ENCODE measurements around the gene DCLRE1B.
"Not testable (repeated sequence)": the region's sequence is repeated elsewhere in the genome, so short reads cannot be mapped to it uniquely, and the experiment has no call there.

DCLRE1B gene

DNA sequence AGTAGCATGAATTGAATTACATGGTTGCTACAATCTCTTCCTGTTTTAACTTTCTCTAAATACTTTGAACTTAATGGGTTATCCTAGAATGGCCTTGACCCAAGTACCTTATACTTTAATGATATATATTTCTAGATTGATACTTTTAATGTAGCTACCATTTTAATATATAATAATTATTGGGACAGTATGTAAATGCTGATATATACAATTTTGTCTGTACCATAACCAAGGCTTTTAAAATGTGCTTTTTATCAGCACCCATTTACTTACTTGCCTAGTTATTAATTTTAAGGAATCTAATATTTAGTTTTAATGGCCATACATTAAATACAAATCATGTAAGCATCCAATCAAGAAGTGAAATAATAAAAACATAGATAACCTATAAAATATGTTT lies 37.4 kb downstream of the DCLRE1B start:
- Mint-ChIP-seq H3K27me3 (ENCODE audit: low read depth) (no peaks in the 10 kb centered on the region), H3K36me3 (ENCODE audit: low read depth) (peaks cover 41% of the 10 kb centered on the region), H3K4me3 (no peak overlapping the region), H3K9me3 (peaks cover 3% of the 10 kb centered on the region), H3K27ac (no peak overlapping the region), H3K4me1 (ENCODE audit: low read depth) (peaks cover 55% of the 10 kb centered on the region)

DNA sequence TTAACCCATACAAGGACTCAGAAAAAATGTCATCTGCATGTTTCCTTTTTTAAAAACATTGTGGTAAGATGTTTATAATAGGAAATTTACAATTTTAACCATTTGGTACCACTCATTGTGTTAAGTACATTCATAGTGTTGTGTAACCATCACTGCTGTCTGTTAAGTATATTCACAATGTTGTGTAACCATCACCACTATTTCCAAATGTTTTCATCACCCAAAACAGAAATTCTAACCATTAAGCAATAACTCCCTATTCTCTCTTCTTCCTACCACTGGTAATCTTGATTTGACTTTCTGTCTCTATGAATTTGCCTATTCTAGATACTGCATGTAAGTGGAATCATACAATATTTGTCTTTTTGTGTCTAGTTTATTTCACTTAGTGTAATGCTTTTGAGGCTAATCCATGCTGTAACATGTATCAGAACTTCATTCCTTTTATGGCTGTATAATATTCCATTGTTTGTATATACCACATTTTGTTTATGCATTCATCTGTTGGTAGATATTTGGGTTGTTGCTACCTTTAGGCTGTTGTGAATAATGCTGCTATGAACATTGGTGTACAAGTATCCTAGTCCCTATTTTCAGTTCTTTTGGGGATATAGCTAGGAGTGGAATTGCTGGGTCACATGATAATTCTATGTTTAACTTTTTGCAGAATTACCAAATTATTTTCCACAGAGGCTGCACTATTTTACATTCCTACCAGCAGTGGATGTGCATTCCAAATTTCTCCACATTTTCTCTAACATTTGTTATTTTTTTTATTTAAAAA lies 38.1 kb downstream of the DCLRE1B start:
- Mint-ChIP-seq H3K4me3 (no peak overlapping the region), H3K27me3 (ENCODE audit: low read depth) (no peaks in the 10 kb centered on the region), H3K4me1 (ENCODE audit: low read depth) (peaks cover 57% of the 10 kb centered on the region), H3K27ac (no peak overlapping the region), H3K9me3 (peaks cover 3% of the 10 kb centered on the region), H3K36me3 (ENCODE audit: low read depth) (peaks cover 39% of the 10 kb centered on the region)

DNA sequence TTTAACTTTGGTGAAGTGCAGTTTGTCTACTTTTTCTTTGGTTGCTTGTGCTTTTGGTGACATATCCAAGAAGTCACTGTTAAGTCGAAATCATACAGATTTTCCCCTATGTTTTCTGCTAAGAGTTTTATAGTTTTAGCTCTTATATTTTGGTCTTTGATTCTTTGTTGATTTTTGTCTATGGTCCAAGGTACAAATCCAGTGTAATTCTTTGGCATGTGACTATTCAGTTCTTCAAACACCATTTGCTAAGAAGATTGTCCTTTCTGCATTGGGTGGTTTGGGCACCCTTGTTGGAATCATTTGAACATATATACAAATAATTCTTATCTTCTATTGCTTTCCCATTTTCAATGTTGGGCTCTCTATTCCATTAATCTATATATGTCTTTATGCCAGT lies 40.2 kb downstream of the DCLRE1B start:
- Mint-ChIP-seq H3K27ac (no peak overlapping the region), H3K4me3 (no peak overlapping the region), H3K36me3 (ENCODE audit: low read depth) (peaks cover 41% of the 10 kb centered on the region), H3K9me3 (peaks cover 3% of the 10 kb centered on the region), H3K27me3 (ENCODE audit: low read depth) (no peaks in the 10 kb centered on the region), H3K4me1 (ENCODE audit: low read depth) (peaks cover 44% of the 10 kb centered on the region)

DNA sequence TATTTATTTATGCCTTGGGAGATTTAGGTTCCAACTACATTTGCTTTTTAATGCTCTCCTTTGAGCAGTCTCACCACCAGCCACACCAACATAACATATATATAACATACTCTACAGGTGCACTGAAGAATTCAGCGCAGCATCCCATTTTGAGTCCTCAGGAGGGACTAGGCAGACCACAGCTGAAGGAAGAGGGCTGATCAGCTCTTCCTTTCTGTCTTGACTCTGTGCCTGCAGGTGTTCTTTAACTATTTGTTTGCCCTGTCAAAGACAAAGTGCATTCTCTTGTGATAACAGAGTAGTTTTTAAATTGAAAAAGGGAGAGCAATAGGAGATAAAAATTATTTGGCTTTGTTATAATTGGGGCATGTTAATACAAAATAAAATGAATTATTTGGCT lies 41.0 kb downstream of the DCLRE1B start:
- H3K4me1 Mint-ChIP-seq (ENCODE audit: low read depth) = peaks cover 36% of the 10 kb centered on the region
- H3K4me3 Mint-ChIP-seq = peak overlapping the region; percentile 53
- peaks cover 3% of the 10 kb centered on the region for H3K9me3 Mint-ChIP-seq

DNA sequence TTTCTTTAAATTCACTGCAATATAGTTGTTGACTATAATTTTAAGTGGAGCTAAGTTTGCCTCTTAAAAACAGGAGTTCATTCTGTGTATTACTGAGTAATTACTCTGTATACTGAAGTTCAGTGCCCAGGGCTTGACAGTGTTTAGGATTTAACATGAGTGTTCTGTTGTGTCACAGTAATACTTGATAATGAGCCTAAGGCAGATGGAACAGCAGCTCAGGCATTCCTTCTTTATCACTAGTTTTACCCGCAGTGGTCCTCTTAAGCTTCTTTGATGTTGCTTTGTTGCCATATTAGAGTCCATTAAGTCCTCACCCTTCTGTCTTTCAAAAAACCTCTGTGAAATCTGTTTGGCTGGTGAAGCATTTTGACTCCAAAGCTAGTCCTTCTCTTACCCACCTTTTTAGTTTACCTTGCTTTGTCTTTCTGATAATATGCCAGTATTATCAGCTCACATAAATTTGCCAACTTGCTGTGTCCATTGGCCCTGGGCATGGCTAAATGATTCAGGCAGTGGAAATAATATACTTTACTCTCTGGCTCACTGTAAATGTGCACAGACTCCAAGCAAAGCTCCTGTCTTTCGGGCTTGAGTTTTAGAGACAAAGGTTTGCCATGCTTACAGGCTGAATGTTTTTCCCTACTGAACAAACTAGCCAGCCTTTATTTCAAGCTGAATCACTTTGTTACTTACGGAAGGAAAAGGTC lies 41.7 kb downstream of the DCLRE1B start:
- Mint-ChIP-seq H3K4me3 (peak overlapping the region; percentile 51), H3K4me1 (ENCODE audit: low read depth) (peaks cover 35% of the 10 kb centered on the region), H3K9me3 (peaks cover 3% of the 10 kb centered on the region), H3K36me3 (ENCODE audit: low read depth) (peaks cover 30% of the 10 kb centered on the region), H3K27ac (peak overlapping the region; percentile 76), H3K27me3 (ENCODE audit: low read depth) (no peaks in the 10 kb centered on the region)

More for the DNA sequence above, 41.0 kb downstream of the DCLRE1B start:
- peak overlapping the region; percentile 69 for H3K27ac Mint-ChIP-seq
- H3K36me3 Mint-ChIP-seq (ENCODE audit: low read depth) = peaks cover 34% of the 10 kb centered on the region
- no peaks in the 10 kb centered on the region for H3K27me3 Mint-ChIP-seq (ENCODE audit: low read depth)

DNA sequence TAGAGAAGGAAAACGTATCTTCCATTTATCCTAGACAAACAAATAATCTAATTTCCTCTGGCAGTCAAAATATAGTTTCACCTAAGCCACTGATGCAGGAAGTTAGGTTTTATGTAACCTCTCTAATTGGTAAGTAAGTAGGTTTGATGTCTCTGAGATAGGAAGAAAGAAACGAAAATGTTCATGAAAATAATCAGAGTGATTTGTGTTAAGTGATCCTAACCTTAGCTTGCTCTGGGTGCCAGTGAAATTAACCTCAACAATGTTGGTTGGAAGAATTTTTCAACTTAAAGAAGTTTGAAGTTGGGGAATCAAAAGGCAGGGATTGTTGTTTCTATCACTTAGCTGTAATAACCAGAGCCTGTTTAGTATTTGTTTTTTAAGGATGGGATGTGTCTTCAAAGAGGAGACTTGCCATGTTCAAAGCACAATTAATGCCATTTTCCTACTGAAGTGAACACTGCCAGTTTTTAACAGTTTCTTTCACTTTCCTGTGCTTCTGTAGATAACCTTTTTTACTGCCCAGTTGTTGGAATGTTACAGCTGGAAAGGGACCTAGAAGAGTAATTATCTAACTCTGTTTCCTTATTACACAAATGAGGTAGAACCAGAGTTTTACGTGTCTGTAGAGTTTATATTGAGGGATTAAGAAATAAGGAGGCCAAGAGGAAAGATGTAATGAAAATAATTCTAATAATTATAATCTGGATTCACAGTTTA lies 42.4 kb downstream of the DCLRE1B start:
- peaks cover 3% of the 10 kb centered on the region for H3K9me3 Mint-ChIP-seq
- H3K4me3 Mint-ChIP-seq = peak overlapping the region; percentile 51
- peaks cover 28% of the 10 kb centered on the region for H3K36me3 Mint-ChIP-seq (ENCODE audit: low read depth)
- no peaks in the 10 kb centered on the region for H3K27me3 Mint-ChIP-seq (ENCODE audit: low read depth)
- peaks cover 35% of the 10 kb centered on the region for H3K4me1 Mint-ChIP-seq (ENCODE audit: low read depth)
- peak overlapping the region; percentile 76 for H3K27ac Mint-ChIP-seq

DNA sequence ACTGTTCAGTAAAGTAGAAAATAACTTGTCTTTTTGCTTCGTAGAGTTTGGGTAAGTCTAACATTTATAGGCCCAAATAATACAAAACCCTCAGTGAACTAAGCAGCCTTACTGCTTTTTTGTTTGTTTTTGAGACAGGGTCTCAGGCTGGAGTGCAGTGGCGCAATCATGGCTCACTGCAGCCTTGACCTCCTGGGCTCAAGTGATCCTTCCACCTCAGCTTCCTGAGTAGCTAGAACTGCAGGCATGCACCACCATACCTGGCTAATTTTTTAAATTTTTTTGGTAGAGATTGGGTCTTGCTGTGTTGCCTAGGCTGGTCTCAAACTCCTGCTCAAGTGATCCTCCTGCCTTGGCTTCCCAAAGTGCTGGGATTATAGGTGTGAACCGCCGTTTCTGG lies 43.0 kb downstream of the DCLRE1B start:
- H3K27me3 Mint-ChIP-seq (ENCODE audit: low read depth); H3K9me3 Mint-ChIP-seq; H3K27ac Mint-ChIP-seq: not testable (repeated sequence)
- H3K4me1 Mint-ChIP-seq (ENCODE audit: low read depth) = peaks cover 34% of the 10 kb centered on the region
- H3K4me3 Mint-ChIP-seq = peak overlapping the region; percentile 30
- H3K36me3 Mint-ChIP-seq (ENCODE audit: low read depth) = peaks cover 28% of the 10 kb centered on the region

DNA sequence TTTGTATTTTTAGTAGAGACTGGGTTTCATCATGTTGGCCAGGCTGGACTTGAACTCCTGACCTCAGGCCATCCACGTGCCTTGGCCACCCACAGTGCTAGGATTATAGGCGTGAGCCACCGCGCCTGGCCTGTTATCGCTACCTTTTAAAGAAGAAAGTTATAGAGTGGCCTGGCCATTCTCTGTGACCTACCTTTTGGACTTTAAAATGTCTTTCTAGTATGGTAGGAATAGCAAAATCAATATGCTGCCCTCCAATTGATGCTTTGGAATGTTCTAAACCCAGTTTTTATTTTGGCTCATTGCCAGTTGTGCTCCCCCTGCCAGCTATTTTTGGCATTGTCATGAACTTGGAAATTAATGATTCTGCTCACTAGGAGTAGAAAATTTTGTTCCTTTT lies 43.9 kb downstream of the DCLRE1B start:
- no peaks in the 10 kb centered on the region for H3K9me3 Mint-ChIP-seq
- H3K4me1 Mint-ChIP-seq (ENCODE audit: low read depth) = peaks cover 33% of the 10 kb centered on the region
- H3K27me3 Mint-ChIP-seq (ENCODE audit: low read depth) = no peaks in the 10 kb centered on the region
- peaks cover 28% of the 10 kb centered on the region for H3K36me3 Mint-ChIP-seq (ENCODE audit: low read depth)
- no peak overlapping the region for H3K4me3 Mint-ChIP-seq
- H3K27ac Mint-ChIP-seq = no peak overlapping the region

DNA sequence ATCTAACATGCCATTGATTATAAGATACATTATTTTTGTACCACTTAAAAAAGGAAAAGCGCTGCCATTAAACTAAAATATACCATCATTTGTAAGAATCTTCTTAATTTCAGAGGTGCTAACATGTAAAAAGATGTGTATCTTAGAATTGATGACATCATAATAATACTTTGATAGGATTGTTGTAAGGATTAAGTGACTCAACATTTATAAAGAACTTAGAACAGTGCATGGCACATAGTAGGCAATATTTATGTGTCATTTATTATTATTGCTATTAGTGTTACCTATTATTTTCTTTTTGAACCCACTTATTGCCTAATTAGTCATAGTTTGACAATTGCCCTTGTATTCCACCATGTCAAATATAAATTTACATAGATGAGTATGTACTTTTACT lies 45.8 kb downstream of the DCLRE1B start:
- no peak overlapping the region for H3K27ac Mint-ChIP-seq
- no peaks in the 10 kb centered on the region for H3K9me3 Mint-ChIP-seq
- peaks cover 31% of the 10 kb centered on the region for H3K36me3 Mint-ChIP-seq (ENCODE audit: low read depth)
- no peaks in the 10 kb centered on the region for H3K27me3 Mint-ChIP-seq (ENCODE audit: low read depth)
- no peak overlapping the region for H3K4me3 Mint-ChIP-seq
- H3K4me1 Mint-ChIP-seq (ENCODE audit: low read depth) = peaks cover 33% of the 10 kb centered on the region

DNA sequence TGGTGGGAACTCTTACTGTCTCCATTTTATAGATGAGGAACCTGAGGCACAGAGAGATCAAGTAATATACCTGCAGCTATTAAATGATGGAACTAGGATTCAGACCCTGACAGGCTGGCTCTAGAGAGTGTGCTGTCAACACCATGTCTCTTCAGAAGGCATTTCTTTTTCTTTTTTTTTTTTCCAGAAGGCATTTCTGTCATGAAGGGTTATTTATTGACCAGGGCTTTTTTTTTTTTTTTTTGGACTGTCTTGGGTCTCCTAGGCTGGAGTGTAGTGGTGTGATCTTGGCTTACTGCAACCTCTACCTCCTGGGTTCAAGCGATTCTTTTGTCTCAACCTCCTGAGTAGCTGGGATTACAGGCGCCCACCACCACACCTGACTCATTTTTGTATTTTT lies 46.6 kb downstream of the DCLRE1B start:
- Mint-ChIP-seq H3K4me3 (no peak overlapping the region), H3K27ac (no peak overlapping the region), H3K4me1 (ENCODE audit: low read depth) (peaks cover 26% of the 10 kb centered on the region), H3K27me3 (ENCODE audit: low read depth) (no peaks in the 10 kb centered on the region), H3K36me3 (ENCODE audit: low read depth) (peaks cover 31% of the 10 kb centered on the region), H3K9me3 (no peaks in the 10 kb centered on the region)

DNA sequence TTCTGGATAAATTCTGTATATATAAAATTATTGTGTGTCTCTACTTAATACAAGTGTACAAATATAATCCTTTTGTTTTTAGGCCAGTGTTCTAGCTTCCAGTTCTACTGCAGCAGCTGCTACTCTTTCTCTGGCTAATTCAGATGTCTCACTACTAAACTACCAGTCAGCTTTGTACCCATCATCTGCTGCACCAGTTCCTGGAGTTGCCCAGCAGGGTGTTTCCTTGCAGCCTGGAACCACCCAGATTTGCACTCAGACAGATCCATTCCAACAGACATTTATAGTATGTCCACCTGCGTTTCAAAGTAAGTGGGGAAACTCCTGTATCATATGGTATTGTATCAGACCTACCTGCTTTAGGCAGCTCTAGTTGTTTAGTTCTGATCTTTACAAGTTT lies 52.9 kb downstream of the DCLRE1B start:
- Mint-ChIP-seq H3K4me3 (no peak overlapping the region), H3K9me3 (no peaks in the 10 kb centered on the region), H3K27ac (no peak overlapping the region), H3K4me1 (ENCODE audit: low read depth) (peaks cover 9% of the 10 kb centered on the region), H3K36me3 (ENCODE audit: low read depth) (peaks cover 53% of the 10 kb centered on the region), H3K27me3 (ENCODE audit: low read depth) (no peaks in the 10 kb centered on the region)

DNA sequence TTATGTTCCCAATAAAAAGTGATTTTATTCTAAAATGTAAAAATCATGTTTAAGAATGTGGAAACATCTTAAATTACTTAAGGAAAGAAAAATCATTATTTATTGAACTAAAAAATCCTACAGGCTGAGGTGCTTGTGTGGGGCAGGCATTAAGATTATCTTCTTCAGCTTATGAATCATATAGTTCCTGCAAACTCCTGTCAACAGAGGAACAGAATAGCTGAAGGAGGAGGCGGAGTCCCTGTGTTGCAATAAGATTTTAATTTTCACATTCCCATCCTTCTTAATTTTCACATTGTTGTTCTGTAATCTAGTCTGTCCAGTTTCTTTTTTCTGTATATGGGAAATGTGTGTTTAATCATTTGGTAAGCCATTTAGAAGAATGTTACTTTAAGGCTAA lies 53.6 kb downstream of the DCLRE1B start:
- Mint-ChIP-seq H3K27me3 (ENCODE audit: low read depth) (no peaks in the 10 kb centered on the region), H3K36me3 (ENCODE audit: low read depth) (peaks cover 54% of the 10 kb centered on the region), H3K27ac (no peak overlapping the region), H3K4me3 (no peak overlapping the region), H3K9me3 (no peaks in the 10 kb centered on the region), H3K4me1 (ENCODE audit: low read depth) (peaks cover 13% of the 10 kb centered on the region)

DNA sequence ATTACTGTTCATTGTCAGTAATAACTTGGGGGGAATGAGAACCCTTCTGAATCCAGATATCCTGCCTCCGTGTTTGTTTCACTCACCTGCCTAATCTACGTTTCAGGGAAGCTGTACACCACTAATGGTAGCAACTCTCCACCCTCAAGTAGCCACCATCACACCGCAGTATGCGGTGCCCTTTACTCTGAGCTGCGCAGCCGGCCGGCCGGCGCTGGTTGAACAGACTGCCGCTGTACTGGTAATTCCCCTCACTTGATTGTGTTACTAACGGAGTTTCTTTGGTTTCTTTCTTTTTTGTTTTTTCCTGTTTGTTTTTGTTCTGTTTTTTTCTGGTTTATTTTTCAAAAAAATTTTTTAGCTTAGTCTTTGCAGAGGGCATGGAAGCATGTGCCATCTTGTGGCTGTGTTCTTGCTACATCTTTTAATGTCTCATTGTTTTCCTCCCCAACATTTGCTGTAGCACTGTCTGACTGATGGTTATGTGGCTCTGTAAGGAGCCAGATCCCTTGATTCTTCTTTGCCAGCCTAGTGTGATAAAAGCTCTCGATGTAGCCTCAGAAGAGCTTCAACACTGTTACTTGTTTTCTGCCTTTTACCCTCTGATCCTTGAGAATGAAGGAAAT lies 58.3 kb downstream of the DCLRE1B start:
- no peak overlapping the region for H3K4me3 Mint-ChIP-seq
- H3K9me3 Mint-ChIP-seq = no peaks in the 10 kb centered on the region
- no peak overlapping the region for H3K27ac Mint-ChIP-seq
- no peaks in the 10 kb centered on the region for H3K27me3 Mint-ChIP-seq (ENCODE audit: low read depth)
- H3K4me1 Mint-ChIP-seq (ENCODE audit: low read depth) = peaks cover 4% of the 10 kb centered on the region
- peaks cover 55% of the 10 kb centered on the region for H3K36me3 Mint-ChIP-seq (ENCODE audit: low read depth)

Data from T-helper 1 cell treated with Interleukin-12 subunit alpha and Interleukin-12 subunit beta and Interleukin-4 antibody, amounts not matched to agents 30 μg/mL and 1 μg/mL, for 36 hours (primary cell).